ENCODE results near the gene KCNQ2.

- TF ChIP-seq CTCF (IDR thresholded peaks at IDR 0.05) (no peak), EZH2phosphoT487 (IDR thresholded peaks at IDR 0.05) (no peak), EZH2 (IDR thresholded peaks at IDR 0.05) (no peak)
Observed at GRCh38 chr20:63508072-63508768, 35.8 kb upstream of the KCNQ2 start.
